HG02884 (cell line): Measurements from ENCODE around the gene ABCA4.

Experiments used
- ATAC-seq: cut with Tn5 transposase; IDR thresholded peaks from one replicate; pipeline ENCODE4 v1.9.1; 2021; ENCODE audit warnings: mild to moderate bottlenecking, moderate library complexity; ENCODE audit not compliant: unreplicated experiment

The ABCA4 gene

GRCh38 chr1:94105581-94105952 lies 15.4 kb downstream of the ABCA4 start:
- ATAC-seq, result no peak

DNA sequence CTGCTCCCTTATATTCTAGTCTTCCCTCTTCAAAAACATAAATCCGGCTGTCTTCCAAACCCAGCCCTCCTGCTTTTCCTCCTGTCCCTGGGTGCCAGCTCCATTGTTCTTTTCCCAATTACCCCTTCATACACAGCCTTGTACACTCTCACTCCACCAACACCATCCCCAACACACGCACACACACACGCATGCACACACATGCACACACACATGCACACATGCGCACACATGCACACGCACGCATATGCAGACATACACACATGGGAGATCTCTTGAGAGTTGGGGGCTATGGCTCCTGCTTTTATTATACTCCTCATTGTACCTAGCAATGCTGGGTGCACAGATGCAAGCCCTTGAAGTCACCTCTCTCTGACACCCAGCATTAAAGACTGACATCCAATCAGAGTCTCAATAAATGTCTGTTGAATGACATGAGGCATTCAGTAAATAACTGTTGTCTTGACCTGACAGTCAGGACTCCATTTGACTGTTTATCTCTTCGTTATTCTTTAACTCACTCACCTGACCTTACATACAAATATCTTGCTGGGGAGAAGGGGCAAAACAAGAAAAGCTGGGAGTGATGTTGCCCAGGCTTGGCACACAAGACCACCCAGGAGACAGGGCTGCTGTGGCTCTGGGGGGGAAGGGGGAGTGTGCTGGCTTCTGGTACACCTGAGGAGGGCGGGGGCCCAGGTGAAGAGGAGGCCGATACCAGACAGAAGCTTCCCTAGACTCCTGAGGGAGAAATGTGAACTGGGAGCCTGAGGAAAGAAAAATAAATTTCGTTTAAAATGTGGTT lies 16.0 kb downstream of the ABCA4 start:
- no peak for ATAC-seq

DNA sequence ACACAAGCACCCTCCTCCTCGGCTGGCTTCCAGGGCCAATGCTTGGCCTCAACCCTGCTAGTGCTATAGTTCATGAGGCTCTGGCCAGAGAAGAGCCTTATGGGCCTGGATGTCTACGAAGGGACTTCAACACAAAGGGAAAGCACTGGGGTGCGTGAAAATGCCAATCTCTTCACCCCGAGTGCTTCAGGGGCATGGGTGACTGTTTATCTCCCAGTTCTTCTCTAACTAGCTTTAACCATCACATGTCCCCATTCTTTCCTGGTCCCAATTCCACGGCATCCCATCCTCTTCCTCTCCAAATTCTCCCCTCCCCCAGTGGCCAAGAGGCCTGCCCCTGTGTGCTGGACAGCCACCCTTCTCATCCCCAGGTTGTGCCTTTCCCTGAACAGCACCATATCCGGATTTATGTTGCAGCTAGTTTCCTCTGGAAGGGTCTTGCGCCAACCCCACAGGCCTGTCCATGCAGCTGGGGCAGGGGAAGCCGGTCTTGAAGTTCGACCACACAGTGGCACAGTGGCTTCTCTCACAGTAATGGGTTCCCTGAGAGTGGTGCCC lies 16.7 kb downstream of the ABCA4 start:
- no peak for ATAC-seq

- ATAC-seq, result no peak
These were observed 17.3 kb downstream of the ABCA4 start for GRCh38 chr1:94103608-94104007.

GRCh38 chr1:94101613-94102525 lies 19.1 kb downstream of the ABCA4 start:
- ATAC-seq, result no peak

GRCh38 chr1:94100785-94101612 lies 19.9 kb downstream of the ABCA4 start:
- no peak for ATAC-seq

DNA sequence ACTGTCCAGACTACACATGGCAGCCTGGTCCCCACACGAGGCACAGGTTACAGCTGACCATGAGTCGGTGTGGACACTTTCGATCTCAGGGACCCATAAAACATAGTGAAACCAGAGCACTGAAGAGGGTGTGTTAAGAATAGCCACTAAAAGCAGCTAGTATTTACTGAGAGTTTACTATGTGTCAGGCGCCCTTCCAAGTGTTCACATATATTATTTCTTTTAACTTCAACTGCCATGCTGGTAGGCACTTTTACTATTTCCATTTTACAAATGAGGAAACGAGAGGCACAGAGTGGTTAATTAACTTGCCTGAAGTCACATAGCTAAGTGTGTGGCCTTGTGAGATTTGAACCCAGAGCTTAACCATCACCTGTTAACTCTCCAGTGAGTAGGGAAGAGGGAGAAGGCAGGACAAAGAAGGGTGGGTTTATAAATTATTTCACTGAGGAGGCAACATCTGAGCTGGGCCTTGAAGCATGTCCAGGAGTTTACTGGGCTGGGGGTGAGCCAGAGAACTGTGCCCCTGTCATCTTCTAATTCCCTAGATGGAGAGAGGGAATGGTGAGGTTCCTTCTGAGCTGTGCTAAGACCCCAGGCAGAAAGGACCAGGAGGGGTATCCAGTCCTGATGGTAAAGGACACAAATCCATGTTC lies 20.7 kb downstream of the ABCA4 start:
- ATAC-seq, result no peak

- no peak for ATAC-seq
These were observed 21.6 kb downstream of the ABCA4 start for GRCh38 chr1:94099303-94099702.

GRCh38 chr1:94098585-94099111 lies 22.3 kb downstream of the ABCA4 start:
- ATAC-seq, result no peak

GRCh38 chr1:94096797-94097549 lies 24.0 kb downstream of the ABCA4 start:
- ATAC-seq, result no peak

GRCh38 chr1:94095744-94096469 lies 25.0 kb downstream of the ABCA4 start:
- ATAC-seq, result no peak

DNA sequence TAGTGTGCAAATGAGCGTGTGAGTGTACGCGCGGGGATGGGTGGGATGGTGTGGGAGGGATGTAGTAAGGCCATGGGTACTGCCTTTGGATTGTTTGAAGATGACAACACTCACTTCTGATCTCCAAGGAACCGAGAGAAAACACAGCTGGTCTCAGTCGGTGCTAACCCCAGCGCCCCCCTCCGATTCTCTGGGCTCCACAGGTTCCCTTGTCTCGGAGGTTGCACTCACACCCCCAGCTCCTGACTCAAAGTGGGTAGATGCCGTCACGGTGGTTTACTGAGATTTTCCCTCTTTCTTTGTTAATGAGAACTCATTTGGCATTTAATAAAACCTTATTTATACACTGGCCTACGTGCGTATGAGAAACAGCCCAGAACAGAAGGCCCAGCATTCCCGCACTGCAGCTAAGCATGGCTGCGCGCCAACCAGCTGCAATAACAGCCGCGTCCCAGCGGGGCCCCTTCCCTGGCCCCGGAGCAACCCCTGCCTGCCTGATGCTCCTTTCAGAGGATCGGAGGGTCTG lies 25.8 kb downstream of the ABCA4 start:
- ATAC-seq, result no peak

- ATAC-seq, result no peak
These were observed 26.4 kb downstream of the ABCA4 start for GRCh38 chr1:94094469-94095111.

DNA sequence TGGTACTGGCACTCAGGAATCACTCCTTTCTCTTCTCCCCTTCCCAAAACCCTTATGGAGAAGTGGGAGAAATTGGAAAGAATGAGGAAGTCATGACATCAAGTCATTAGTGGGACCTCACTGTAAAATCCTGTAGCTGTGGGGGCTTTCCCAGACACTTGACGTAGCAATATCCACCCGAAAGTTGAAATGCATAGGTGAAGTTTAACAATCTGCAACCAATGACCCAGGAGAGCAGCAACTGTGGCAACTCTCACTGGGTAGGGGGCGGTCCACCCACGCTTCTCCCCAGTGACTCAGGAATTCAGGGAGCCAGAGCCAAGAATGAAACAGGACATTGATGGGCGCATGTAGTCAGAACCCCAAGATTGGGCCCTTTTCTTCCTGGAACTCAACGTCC lies 27.0 kb downstream of the ABCA4 start:
- no peak for ATAC-seq

GRCh38 chr1:94093396-94093795 lies 27.6 kb downstream of the ABCA4 start:
- ATAC-seq, result no peak

DNA sequence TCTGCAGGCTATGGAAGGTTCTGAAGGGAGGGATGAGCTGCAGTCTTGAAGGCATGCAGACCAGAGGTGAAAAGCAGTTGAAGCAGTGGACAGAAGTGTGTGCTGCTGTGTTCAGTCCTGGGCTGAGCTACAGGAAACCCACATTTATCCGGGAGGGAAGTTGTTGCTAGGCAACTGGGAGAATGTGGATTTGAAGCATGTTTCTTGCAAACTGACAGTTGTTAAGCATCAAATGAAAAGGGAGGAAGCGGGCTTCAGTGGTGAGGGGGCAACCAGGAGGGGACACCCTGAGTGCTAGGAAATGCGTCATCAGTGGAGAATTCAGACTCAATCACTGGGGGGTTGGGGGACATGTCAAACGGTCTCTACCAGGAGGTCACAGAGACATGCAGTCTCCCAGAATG lies 28.7 kb downstream of the ABCA4 start:
- ATAC-seq, result no peak

GRCh38 chr1:94090761-94091160 lies 30.2 kb downstream of the ABCA4 start:
- no peak for ATAC-seq

DNA sequence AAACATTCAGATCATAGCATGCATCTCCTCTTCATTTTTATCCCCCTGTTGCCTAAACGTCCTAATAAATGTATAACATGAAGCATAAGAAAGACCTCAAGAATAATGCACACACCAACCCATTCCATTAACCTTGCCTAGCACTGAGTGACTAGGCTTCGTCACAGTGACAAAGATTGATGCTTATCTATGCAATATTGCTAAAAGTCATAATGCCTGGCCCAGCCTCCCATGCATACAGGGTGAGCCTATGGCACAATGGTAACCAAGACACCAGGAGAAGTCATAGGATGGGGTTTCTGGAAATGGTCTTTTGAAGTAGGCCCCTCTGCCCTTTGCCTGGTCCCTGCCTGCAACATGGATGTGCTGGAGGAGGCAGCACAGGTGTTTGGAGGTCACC lies 33.8 kb downstream of the ABCA4 start:
- ATAC-seq, result no peak
